ENCODE results near the gene TRMU.

Gene TRMU

GRCh38 chr22:46357711-46358520, 22.4 kb downstream of the TRMU start:
- no peak for DNase-seq

- no peak for DNase-seq
Measured at GRCh38 chr22:46358766-46359165, 23.3 kb downstream of the TRMU start.

GRCh38 chr22:46359362-46359761, 23.8 kb downstream of the TRMU start:
- DNase-seq, result no peak

- DNase-seq, result no peak
Measured at GRCh38 chr22:46360097-46360496, 24.6 kb downstream of the TRMU start.

GRCh38 chr22:46360891-46361290, 25.4 kb downstream of the TRMU start:
- DNase-seq, result no peak

- no peak for DNase-seq
Measured at GRCh38 chr22:46361826-46362202, 26.3 kb downstream of the TRMU start.

GRCh38 chr22:46362203-46362933, 26.9 kb downstream of the TRMU start:
- no peak for DNase-seq

GRCh38 chr22:46362934-46363515, 27.5 kb downstream of the TRMU start:
- DNase-seq, result no peak

GRCh38 chr22:46363611-46364321, 28.3 kb downstream of the TRMU start:
- peak; percentile 1 for DNase-seq

- DNase-seq, result no peak
Measured at GRCh38 chr22:46364341-46365165, 29.0 kb downstream of the TRMU start.

GRCh38 chr22:46365166-46365624, 29.7 kb downstream of the TRMU start:
- DNase-seq, result no peak

- DNase-seq, result no peak
Measured at GRCh38 chr22:46366327-46366731, 30.8 kb downstream of the TRMU start.

GRCh38 chr22:46366801-46367706, 31.5 kb downstream of the TRMU start:
- DNase-seq, result no peak

GRCh38 chr22:46367707-46368191, 32.2 kb downstream of the TRMU start:
- DNase-seq, result no peak

- DNase-seq, result no peak
Measured at GRCh38 chr22:46368422-46368821, 32.9 kb downstream of the TRMU start.

- DNase-seq, result no peak
Measured at GRCh38 chr22:46368871-46369715, 33.6 kb downstream of the TRMU start.

- no peak for DNase-seq
Measured at GRCh38 chr22:46369716-46370583, 34.4 kb downstream of the TRMU start.

- DNase-seq, result no peak
Measured at GRCh38 chr22:46370584-46371291, 35.2 kb downstream of the TRMU start.
